ENCODE results near the gene ALKBH3.

The ALKBH3 gene

GRCh38 chr11:43868852-43869567, 11.6 kb upstream of the ALKBH3 start:
- H3K4me1 Mint-ChIP-seq (ENCODE audit: low read depth): peaks cover 26% of the 10 kb centered on the region
- H3K27ac Mint-ChIP-seq: peak overlapping the region; percentile 69
- no peaks in the 10 kb centered on the region for H3K36me3 Mint-ChIP-seq
- H3K4me3 Mint-ChIP-seq: peak overlapping the region; percentile 35
- H3K9me3 Mint-ChIP-seq (ENCODE audit: low read depth): no peaks in the 10 kb centered on the region
- H3K27me3 Mint-ChIP-seq: peaks cover 8% of the 10 kb centered on the region

DNA sequence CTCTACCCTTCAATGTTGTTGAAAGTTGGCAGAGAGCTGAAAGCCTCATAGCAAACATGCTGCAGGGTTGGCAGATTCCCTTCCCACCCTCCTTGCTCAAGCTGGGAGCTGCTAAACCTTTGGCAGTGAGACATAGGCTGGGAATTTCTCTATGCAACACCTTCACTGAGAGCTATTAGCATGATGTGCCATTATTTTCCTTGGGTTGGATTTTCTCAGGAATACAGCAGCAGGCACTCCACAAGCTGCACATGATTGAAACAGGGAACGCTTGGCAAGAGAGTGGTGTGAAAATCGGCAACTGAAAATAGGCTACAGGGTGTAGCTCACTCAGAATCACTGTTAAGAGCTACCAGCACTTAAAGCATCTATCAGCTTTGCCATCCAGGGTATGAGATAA, 9.6 kb upstream of the ALKBH3 start:
- Mint-ChIP-seq H3K36me3 (no peaks in the 10 kb centered on the region), H3K27ac (no peak overlapping the region), H3K9me3 (ENCODE audit: low read depth) (no peaks in the 10 kb centered on the region), H3K27me3 (peaks cover 19% of the 10 kb centered on the region), H3K4me1 (ENCODE audit: low read depth) (peaks cover 26% of the 10 kb centered on the region), H3K4me3 (no peak overlapping the region)

- no peak overlapping the region for H3K27ac Mint-ChIP-seq
- peaks cover 24% of the 10 kb centered on the region for H3K27me3 Mint-ChIP-seq
- H3K36me3 Mint-ChIP-seq: no peaks in the 10 kb centered on the region
- no peaks in the 10 kb centered on the region for H3K9me3 Mint-ChIP-seq (ENCODE audit: low read depth)
- peaks cover 20% of the 10 kb centered on the region for H3K4me1 Mint-ChIP-seq (ENCODE audit: low read depth)
- no peak overlapping the region for H3K4me3 Mint-ChIP-seq
Observed at GRCh38 chr11:43872995-43873394, 7.6 kb upstream of the ALKBH3 start.

DNA sequence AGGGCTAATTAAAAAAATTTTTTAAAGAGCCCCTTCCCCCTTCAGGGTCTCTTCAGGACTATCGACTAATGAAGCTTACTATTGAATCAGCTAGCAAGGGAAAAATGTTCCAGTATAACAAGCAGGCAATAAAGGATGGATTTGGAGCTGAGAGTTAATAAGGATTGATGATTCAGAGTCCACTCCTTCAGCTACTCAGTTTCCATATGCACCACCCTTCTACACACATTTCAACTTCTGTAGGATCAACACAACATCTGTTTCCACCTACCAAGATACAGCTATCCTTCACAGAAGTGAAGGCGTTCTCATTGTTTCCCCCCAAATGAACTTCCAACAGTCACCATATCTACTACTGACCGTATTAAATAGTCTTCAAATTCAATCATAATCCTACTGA, 6.6 kb upstream of the ALKBH3 start:
- Mint-ChIP-seq H3K36me3 (no peaks in the 10 kb centered on the region), H3K27ac (no peak overlapping the region), H3K27me3 (peaks cover 27% of the 10 kb centered on the region), H3K4me3 (no peak overlapping the region), H3K9me3 (ENCODE audit: low read depth) (no peaks in the 10 kb centered on the region), H3K4me1 (ENCODE audit: low read depth) (peaks cover 11% of the 10 kb centered on the region)

GRCh38 chr11:43874738-43875137, 5.9 kb upstream of the ALKBH3 start:
- H3K9me3 Mint-ChIP-seq (ENCODE audit: low read depth): no peaks in the 10 kb centered on the region
- H3K4me1 Mint-ChIP-seq (ENCODE audit: low read depth): peaks cover 4% of the 10 kb centered on the region
- no peak overlapping the region for H3K27ac Mint-ChIP-seq
- H3K27me3 Mint-ChIP-seq: peaks cover 27% of the 10 kb centered on the region
- no peaks in the 10 kb centered on the region for H3K36me3 Mint-ChIP-seq
- H3K4me3 Mint-ChIP-seq: no peak overlapping the region

- H3K27me3 Mint-ChIP-seq: peaks cover 13% of the 10 kb centered on the region
- peak overlapping the region; percentile 85 for H3K27ac Mint-ChIP-seq
- peaks cover 7% of the 10 kb centered on the region for H3K36me3 Mint-ChIP-seq
- peak overlapping the region; percentile 98 for H3K4me3 Mint-ChIP-seq
- peaks cover 29% of the 10 kb centered on the region for H3K4me1 Mint-ChIP-seq (ENCODE audit: low read depth)
- H3K9me3 Mint-ChIP-seq (ENCODE audit: low read depth): no peaks in the 10 kb centered on the region
Observed at GRCh38 chr11:43879789-43880639, 617 bp upstream of the ALKBH3 start.

GRCh38 chr11:43892851-43893250, 12.2 kb downstream of the ALKBH3 start:
- H3K27ac Mint-ChIP-seq: no peak overlapping the region
- H3K9me3 Mint-ChIP-seq (ENCODE audit: low read depth): no peaks in the 10 kb centered on the region
- no peak overlapping the region for H3K4me3 Mint-ChIP-seq
- no peaks in the 10 kb centered on the region for H3K27me3 Mint-ChIP-seq
- peaks cover 18% of the 10 kb centered on the region for H3K36me3 Mint-ChIP-seq
- peaks cover 2% of the 10 kb centered on the region for H3K4me1 Mint-ChIP-seq (ENCODE audit: low read depth)

- no peaks in the 10 kb centered on the region for H3K27me3 Mint-ChIP-seq
- peaks cover 26% of the 10 kb centered on the region for H3K36me3 Mint-ChIP-seq
- no peaks in the 10 kb centered on the region for H3K9me3 Mint-ChIP-seq (ENCODE audit: low read depth)
- H3K4me1 Mint-ChIP-seq (ENCODE audit: low read depth): peaks cover 2% of the 10 kb centered on the region
- no peak overlapping the region for H3K4me3 Mint-ChIP-seq
- H3K27ac Mint-ChIP-seq: no peak overlapping the region
Observed at GRCh38 chr11:43894546-43894945, 13.9 kb downstream of the ALKBH3 start.

DNA sequence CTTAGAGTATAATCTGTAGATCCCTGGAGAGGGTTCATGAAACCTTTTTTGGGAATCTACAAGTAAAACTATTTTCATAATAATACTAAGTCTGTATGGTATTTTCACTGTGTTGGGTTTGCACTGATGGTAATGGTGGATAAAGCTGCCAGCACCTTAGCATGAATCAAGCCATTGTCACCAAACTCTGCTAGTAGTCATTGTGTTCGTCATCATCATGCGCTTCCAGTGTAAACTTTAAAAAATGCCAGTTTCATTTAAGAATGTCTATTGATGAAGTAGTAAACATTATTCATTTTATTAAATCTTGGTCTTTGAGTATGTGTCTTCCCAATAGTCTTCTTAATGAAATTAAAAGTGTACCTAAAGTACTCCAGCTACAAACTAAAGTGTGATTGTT, 15.0 kb downstream of the ALKBH3 start:
- no peaks in the 10 kb centered on the region for H3K27me3 Mint-ChIP-seq
- H3K4me3 Mint-ChIP-seq: no peak overlapping the region
- no peaks in the 10 kb centered on the region for H3K4me1 Mint-ChIP-seq (ENCODE audit: low read depth)
- H3K27ac Mint-ChIP-seq: no peak overlapping the region
- H3K36me3 Mint-ChIP-seq: peaks cover 24% of the 10 kb centered on the region
- no peaks in the 10 kb centered on the region for H3K9me3 Mint-ChIP-seq (ENCODE audit: low read depth)

- no peaks in the 10 kb centered on the region for H3K27me3 Mint-ChIP-seq
- no peak overlapping the region for H3K27ac Mint-ChIP-seq
- H3K36me3 Mint-ChIP-seq: peaks cover 27% of the 10 kb centered on the region
- no peaks in the 10 kb centered on the region for H3K4me1 Mint-ChIP-seq (ENCODE audit: low read depth)
- H3K9me3 Mint-ChIP-seq (ENCODE audit: low read depth): no peaks in the 10 kb centered on the region
- H3K4me3 Mint-ChIP-seq: no peak overlapping the region
Observed at GRCh38 chr11:43898574-43898973, 17.9 kb downstream of the ALKBH3 start.

- H3K27ac Mint-ChIP-seq: no peak overlapping the region
- peaks cover 31% of the 10 kb centered on the region for H3K36me3 Mint-ChIP-seq
- no peaks in the 10 kb centered on the region for H3K9me3 Mint-ChIP-seq (ENCODE audit: low read depth)
- no peaks in the 10 kb centered on the region for H3K27me3 Mint-ChIP-seq
- no peak overlapping the region for H3K4me3 Mint-ChIP-seq
- peaks cover 3% of the 10 kb centered on the region for H3K4me1 Mint-ChIP-seq (ENCODE audit: low read depth)
Observed at GRCh38 chr11:43899094-43899493, 18.5 kb downstream of the ALKBH3 start.

GRCh38 chr11:43901551-43901950, 20.9 kb downstream of the ALKBH3 start:
- no peaks in the 10 kb centered on the region for H3K27me3 Mint-ChIP-seq

GRCh38 chr11:43903078-43903477, 22.4 kb downstream of the ALKBH3 start:
- Mint-ChIP-seq H3K27me3 (no peaks in the 10 kb centered on the region), H3K9me3 (ENCODE audit: low read depth) (no peaks in the 10 kb centered on the region), H3K4me3 (no peak overlapping the region), H3K4me1 (ENCODE audit: low read depth) (peaks cover 22% of the 10 kb centered on the region), H3K36me3 (peaks cover 25% of the 10 kb centered on the region), H3K27ac (no peak overlapping the region)

More at GRCh38 chr11:43901551-43901950, 20.9 kb downstream of the ALKBH3 start:
- Mint-ChIP-seq H3K36me3 (peaks cover 29% of the 10 kb centered on the region), H3K4me3 (no peak overlapping the region), H3K4me1 (ENCODE audit: low read depth) (peaks cover 11% of the 10 kb centered on the region), H3K9me3 (ENCODE audit: low read depth) (no peaks in the 10 kb centered on the region), H3K27ac (no peak overlapping the region)

GRCh38 chr11:43903969-43904368, 23.3 kb downstream of the ALKBH3 start:
- Mint-ChIP-seq H3K9me3 (ENCODE audit: low read depth) (no peaks in the 10 kb centered on the region), H3K4me3 (no peak overlapping the region), H3K27me3 (no peaks in the 10 kb centered on the region), H3K27ac (no peak overlapping the region), H3K4me1 (ENCODE audit: low read depth) (peaks cover 22% of the 10 kb centered on the region), H3K36me3 (peaks cover 19% of the 10 kb centered on the region)

- Mint-ChIP-seq H3K9me3 (ENCODE audit: low read depth) (no peaks in the 10 kb centered on the region), H3K36me3 (peaks cover 21% of the 10 kb centered on the region), H3K27me3 (no peaks in the 10 kb centered on the region), H3K4me3 (no peak overlapping the region), H3K27ac (no peak overlapping the region), H3K4me1 (ENCODE audit: low read depth) (peaks cover 23% of the 10 kb centered on the region)
Observed at GRCh38 chr11:43904742-43905535, 24.3 kb downstream of the ALKBH3 start.
